Upper lobe of left lung (tissue), 6 donors: ENCODE data around the gene SGCD. TPM values are rescaled to one million over a fixed set of nuclear protein-coding genes. Genes with fewer than 3 reads are reported as not detected.

Source experiments
- ATAC-seq, 2 donors: fragments of 200-7000 bp; cut with Tn5 transposase; one replicate each; pipeline ENCODE4 v1.9.1; 2022; ENCODE audit warnings: mild to moderate bottlenecking in 2 of 2, moderate library complexity in 2 of 2; ENCODE audit not compliant: low FRiP score in 2 of 2
- DNase-seq, 2 donors: peaks; one replicate each; pipeline ENCODE4 v3.0.0-alpha.2; 2019 to 2020
- H3K27ac ChIP-seq, 4 donors: fragments of 200-600 bp; sonication (generic); one replicate each; pipeline ENCODE4 v1.5.1; 2016 to 2019
- H3K27me3 ChIP-seq, 4 donors: fragments of 200-600 bp; sonication (generic); one replicate each; pipeline ENCODE4 v1.5.1; 2017 to 2019
- H3K36me3 ChIP-seq, 4 donors: fragments of 200-600 bp; sonication (generic); one replicate each; pipeline ENCODE4 v1.5.1; 2016 to 2019
- H3K4me1 ChIP-seq, 4 donors: fragments of 200-600 bp; sonication (generic); one replicate each; pipeline ENCODE4 v1.5.1; 2018 to 2019
- H3K4me3 ChIP-seq, 4 donors: fragments of 200-600 bp; sonication (generic); one replicate each; pipeline ENCODE4 v1.5.1; 2017 to 2019; ENCODE audit warnings: mild to moderate bottlenecking in 2 of 4, moderate library complexity in 1 of 4
- H3K9me3 ChIP-seq, 4 donors: fragments of 200-600 bp; sonication (generic); one replicate each; pipeline ENCODE4 v1.5.1; 2018 to 2019
- EP300 ChIP-seq, 4 donors: sonication (generic); formaldehyde crosslinking; IDR thresholded peaks; one replicate each; pipeline ENCODE4 v1.5.1; 2017; ENCODE audit warnings: antibody characterized with exemption in 4 of 4, control low read depth in 2 of 4
- POLR2A ChIP-seq, 4 donors: fragments of 450-650 bp; IDR thresholded peaks; one replicate each; pipeline ENCODE4 v1.5.1; 2016 to 2017; ENCODE audit warnings: antibody characterized with exemption in 4 of 4, mild to moderate bottlenecking in 2 of 4
- POLR2AphosphoS5 ChIP-seq, 2 donors: sonication (generic); formaldehyde crosslinking; IDR thresholded peaks; one replicate each; pipeline ENCODE4 v1.5.1; 2017; ENCODE audit warnings: antibody characterized with exemption in 2 of 2
- WGBS, 2 donors: methylation state at CpG; one replicate each; pipeline ENCODE4 v1.1.5; 2017 to 2018; 5-methylcytosine and 5-hydroxymethylcytosine counted together
- total RNA-seq, 6 donors: library from RNA; depleted of rRNA in 4 of 6; stranded (reverse); fragments of >200 nt in 4 of 6; gene quantifications; one replicate each; pipeline versions ENCODE4 v1.1.0 to v1.2.1, GENCODE V29; 2016 to 2021
- TF ChIP-seq, protein P1 (sequence below), 6 experiments: fragments of 450-650 bp in 4 of 6; fragments of 200-600 bp in 2 of 6; sonication (generic) in 2 of 6; IDR thresholded peaks; one replicate each; pipeline ENCODE4 v1.5.1; 2016 to 2019; ENCODE audit warnings: antibody characterized with exemption in 6 of 6
- donor health status: DM: no; HTN: no; CAD: no; lungs with moderate emphysema.
- donor health status: DM: no; HTN: yes; CAD: no; lungs with severe emphysema.

Gene SGCD
- total RNA-seq, 6 donors from 2014 or later: 1.0 to 7.8 (median 1.8) TPM

- 71 to 87% methylated on average over 2 of the region's 2 CpGs for WGBS, 2 donors
- H3K9me3 ChIP-seq: no peaks in the 10 kb centered on the region
- no peaks in the 10 kb centered on the region for H3K4me1 ChIP-seq
- ATAC-seq: no peak
- no peak for DNase-seq
- no peak overlapping the region for H3K4me3 ChIP-seq
- no peak for TF ChIP-seq POLR2AphosphoS5 (IDR thresholded peaks at IDR 0.05)
- TF ChIP-seq, protein P1, sequence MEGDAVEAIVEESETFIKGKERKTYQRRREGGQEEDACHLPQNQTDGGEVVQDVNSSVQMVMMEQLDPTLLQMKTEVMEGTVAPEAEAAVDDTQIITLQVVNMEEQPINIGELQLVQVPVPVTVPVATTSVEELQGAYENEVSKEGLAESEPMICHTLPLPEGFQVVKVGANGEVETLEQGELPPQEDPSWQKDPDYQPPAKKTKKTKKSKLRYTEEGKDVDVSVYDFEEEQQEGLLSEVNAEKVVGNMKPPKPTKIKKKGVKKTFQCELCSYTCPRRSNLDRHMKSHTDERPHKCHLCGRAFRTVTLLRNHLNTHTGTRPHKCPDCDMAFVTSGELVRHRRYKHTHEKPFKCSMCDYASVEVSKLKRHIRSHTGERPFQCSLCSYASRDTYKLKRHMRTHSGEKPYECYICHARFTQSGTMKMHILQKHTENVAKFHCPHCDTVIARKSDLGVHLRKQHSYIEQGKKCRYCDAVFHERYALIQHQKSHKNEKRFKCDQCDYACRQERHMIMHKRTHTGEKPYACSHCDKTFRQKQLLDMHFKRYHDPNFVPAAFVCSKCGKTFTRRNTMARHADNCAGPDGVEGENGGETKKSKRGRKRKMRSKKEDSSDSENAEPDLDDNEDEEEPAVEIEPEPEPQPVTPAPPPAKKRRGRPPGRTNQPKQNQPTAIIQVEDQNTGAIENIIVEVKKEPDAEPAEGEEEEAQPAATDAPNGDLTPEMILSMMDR (IDR thresholded peaks at IDR 0.05): no peak
- no peak for TF ChIP-seq POLR2A (IDR thresholded peaks at IDR 0.05)
- no peak for TF ChIP-seq EP300 (IDR thresholded peaks at IDR 0.05)
- no peaks in the 10 kb centered on the region for H3K36me3 ChIP-seq
- no peak overlapping the region for H3K27ac ChIP-seq
- H3K27me3 ChIP-seq: no peaks in the 10 kb centered on the region
Measured at GRCh38 chr5:156527611-156528010, 200.6 kb downstream of the SGCD start.

DNA sequence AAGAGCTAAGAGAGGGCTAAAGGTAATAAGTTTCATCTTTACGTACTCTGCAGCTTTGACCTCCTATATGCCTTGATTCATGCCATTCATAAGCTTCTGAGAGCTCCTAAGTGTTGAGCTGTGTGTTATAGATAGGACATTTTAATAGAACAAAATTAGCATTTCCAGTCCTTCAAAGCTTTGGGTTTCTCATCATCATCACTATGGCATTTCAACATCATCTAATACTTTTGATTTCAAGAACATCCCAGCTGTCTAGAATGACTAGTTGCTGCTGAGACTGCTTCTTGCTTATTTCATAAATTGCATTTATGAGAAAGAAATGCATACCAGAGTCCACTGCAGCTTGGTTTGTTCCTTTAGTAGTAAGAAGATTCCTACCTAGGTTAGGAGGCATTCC, 201.7 kb downstream of the SGCD start:
- 90 to 94% methylated on average over 1 of the region's 1 CpG for WGBS, 2 donors
- TF ChIP-seq, protein P1 (IDR thresholded peaks at IDR 0.05): no peak
- TF ChIP-seq POLR2A (IDR thresholded peaks at IDR 0.05): no peak
- no peak for TF ChIP-seq EP300 (IDR thresholded peaks at IDR 0.05)
- TF ChIP-seq POLR2AphosphoS5 (IDR thresholded peaks at IDR 0.05): no peak
- H3K9me3 ChIP-seq: no peaks in the 10 kb centered on the region
- H3K4me3 ChIP-seq: no peak overlapping the region
- H3K27ac ChIP-seq: no peak overlapping the region
- H3K27me3 ChIP-seq: no peaks in the 10 kb centered on the region
- no peaks in the 10 kb centered on the region for H3K36me3 ChIP-seq
- H3K4me1 ChIP-seq: no peaks in the 10 kb centered on the region
- ATAC-seq (no peak), DNase-seq (no peak)

DNA sequence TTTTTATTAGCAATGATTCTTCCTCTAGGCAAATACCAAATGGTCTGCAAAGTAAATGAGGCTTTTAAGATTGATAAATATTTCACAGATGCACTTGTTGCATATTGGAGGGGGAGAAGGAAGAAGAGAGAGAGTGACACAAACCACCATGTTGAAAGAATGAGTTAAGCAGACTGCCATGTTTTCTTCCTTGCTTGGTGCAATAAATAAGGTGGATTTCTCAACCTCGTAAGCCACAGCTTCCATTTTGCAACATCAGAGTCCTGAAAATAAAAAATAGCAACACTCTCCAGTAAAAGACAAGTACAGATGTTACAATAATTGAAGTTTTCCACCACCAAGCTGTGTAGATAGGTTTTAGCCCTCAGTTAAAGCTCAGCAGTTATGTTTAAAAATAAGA, 202.9 kb downstream of the SGCD start:
- no peak overlapping the region for H3K4me3 ChIP-seq
- no peak for ATAC-seq
- no peaks in the 10 kb centered on the region for H3K36me3 ChIP-seq
- H3K27me3 ChIP-seq: no peaks in the 10 kb centered on the region
- 41 to 65% methylated on average over 1 of the region's 1 CpG for WGBS, 2 donors
- TF ChIP-seq, protein P1 (IDR thresholded peaks at IDR 0.05): no peak
- TF ChIP-seq EP300 (IDR thresholded peaks at IDR 0.05) (no peak), POLR2A (IDR thresholded peaks at IDR 0.05) (no peak), POLR2AphosphoS5 (IDR thresholded peaks at IDR 0.05) (no peak)
- H3K27ac ChIP-seq: no peak overlapping the region
- no peaks in the 10 kb centered on the region for H3K9me3 ChIP-seq
- DNase-seq: no peak
- H3K4me1 ChIP-seq: no peaks in the 10 kb centered on the region

DNA sequence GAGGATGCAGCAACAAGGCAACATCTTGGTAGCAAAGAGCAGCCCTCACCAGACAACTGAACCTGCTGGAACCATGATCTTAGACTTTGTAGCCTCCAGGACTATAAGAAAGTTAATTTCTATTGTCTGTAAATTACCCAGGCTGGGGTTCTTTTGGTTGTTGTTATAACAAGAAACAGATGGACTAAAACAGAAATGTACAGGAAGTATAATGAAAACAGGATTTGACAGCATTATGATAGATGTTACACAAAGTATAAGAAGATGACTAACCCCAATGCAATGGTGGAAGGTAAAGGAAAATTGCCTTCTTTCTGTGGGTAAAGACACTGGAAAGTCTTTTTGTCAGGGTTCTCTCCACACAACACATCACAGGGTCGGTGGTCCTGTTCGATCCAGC, 204.2 kb downstream of the SGCD start:
- ATAC-seq (no peak), DNase-seq (no peak)
- Histone ChIP-seq H3K36me3 (no peaks in the 10 kb centered on the region), H3K4me1 (no peaks in the 10 kb centered on the region), H3K9me3 (no peaks in the 10 kb centered on the region), H3K4me3 (no peak overlapping the region), H3K27me3 (no peaks in the 10 kb centered on the region), H3K27ac (no peak overlapping the region)
- WGBS, 2 donors: 93 to 97% methylated on average over 2 of the region's 2 CpGs
- TF ChIP-seq POLR2AphosphoS5 (IDR thresholded peaks at IDR 0.05): no peak
- TF ChIP-seq, protein P1 (IDR thresholded peaks at IDR 0.05): no peak
- no peak for TF ChIP-seq EP300 (IDR thresholded peaks at IDR 0.05)
- no peak for TF ChIP-seq POLR2A (IDR thresholded peaks at IDR 0.05)

DNA sequence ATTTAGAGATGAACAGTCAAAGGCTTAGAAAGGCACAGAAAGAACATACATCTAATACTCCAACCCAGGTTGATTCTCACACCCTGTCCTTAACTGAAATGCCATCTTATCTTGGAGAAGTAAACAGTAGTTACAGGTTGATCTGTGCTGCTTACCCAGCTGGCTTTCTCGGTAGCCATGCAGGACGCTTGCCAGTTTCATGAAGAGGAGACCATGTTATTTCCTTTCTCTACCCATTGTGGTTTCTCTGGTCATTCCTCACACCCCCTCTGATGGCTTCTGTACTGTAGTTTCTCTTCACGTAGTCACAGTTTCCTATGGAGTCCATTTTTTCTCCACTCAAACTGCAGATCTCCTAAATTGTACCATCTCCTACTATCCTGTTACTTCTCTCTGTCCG, 206.0 kb downstream of the SGCD start:
- H3K36me3 ChIP-seq: no peaks in the 10 kb centered on the region
- 63 to 70% methylated on average over 4 of the region's 4 CpGs for whole genome bisulfite sequencing, 2 donors
- DNase-seq (no peak), ATAC-seq (no peak)
- H3K27ac ChIP-seq: no peak overlapping the region
- no peak overlapping the region for H3K4me3 ChIP-seq
- H3K4me1 ChIP-seq: no peaks in the 10 kb centered on the region
- TF ChIP-seq, protein P1 (IDR thresholded peaks at IDR 0.05): no peak
- TF ChIP-seq EP300 (IDR thresholded peaks at IDR 0.05): no peak
- no peak for TF ChIP-seq POLR2AphosphoS5 (IDR thresholded peaks at IDR 0.05)
- no peak for TF ChIP-seq POLR2A (IDR thresholded peaks at IDR 0.05)
- H3K27me3 ChIP-seq: no peaks in the 10 kb centered on the region
- H3K9me3 ChIP-seq: no peaks in the 10 kb centered on the region
